GM21737 (cell line): ENCODE data around the gene CYP2E1.
A peak's percentile ranks its signal among the peaks of the same experiment; 100 is the strongest.
"Not testable (repeated sequence)": the region's sequence is repeated elsewhere in the genome, so short reads cannot be mapped to it uniquely, and the experiment has no call there.

Experiments used
- ATAC-seq: cut with Tn5 transposase; IDR thresholded peaks from one replicate; pipeline ENCODE4 v1.9.1; 2021; ENCODE audit warnings: mild to moderate bottlenecking, moderate library complexity; ENCODE audit not compliant: unreplicated experiment

The CYP2E1 gene

GRCh38 chr10:133526957-133527588 lies at the start of gene CYP2E1:
Gene CYP2E1, plus strand, starts transcription at chr10:133527363. Its CDS starts 33 bp downstream, at chr10:133527396.
- ATAC-seq, result no peak

- ATAC-seq, result no peak
These were observed 46.0 kb upstream of the CYP2E1 start for GRCh38 chr10:133481086-133481643.

GRCh38 chr10:133481657-133482056 lies 45.5 kb upstream of the CYP2E1 start:
- ATAC-seq, result no peak

- ATAC-seq, result no peak
These were observed 42.3 kb upstream of the CYP2E1 start for GRCh38 chr10:133484818-133485217.

- ATAC-seq, result no peak
These were observed 40.1 kb upstream of the CYP2E1 start for GRCh38 chr10:133487085-133487484.

- no peak for ATAC-seq
These were observed 38.8 kb upstream of the CYP2E1 start for GRCh38 chr10:133488354-133488753.

GRCh38 chr10:133489816-133490588 lies 37.2 kb upstream of the CYP2E1 start:
- ATAC-seq, result no peak

GRCh38 chr10:133493562-133493961 lies 33.6 kb upstream of the CYP2E1 start:
- ATAC-seq, result not testable (repeated sequence)

- not testable (repeated sequence) for ATAC-seq
These were observed 29.8 kb upstream of the CYP2E1 start for GRCh38 chr10:133497363-133497762.

- ATAC-seq, result not testable (repeated sequence)
These were observed 28.0 kb upstream of the CYP2E1 start for GRCh38 chr10:133499176-133499575.

- ATAC-seq, result not testable (repeated sequence)
These were observed 26.3 kb upstream of the CYP2E1 start for GRCh38 chr10:133500897-133501296.

- ATAC-seq, result no peak
These were observed 17.5 kb upstream of the CYP2E1 start for GRCh38 chr10:133509700-133510099.

- ATAC-seq, result no peak
These were observed 15.8 kb upstream of the CYP2E1 start for GRCh38 chr10:133511408-133511807.

- ATAC-seq, result no peak
These were observed 15.1 kb upstream of the CYP2E1 start for GRCh38 chr10:133511907-133512528.

GRCh38 chr10:133515471-133515870 lies 11.7 kb upstream of the CYP2E1 start:
- no peak for ATAC-seq

- ATAC-seq, result no peak
These were observed 11.1 kb upstream of the CYP2E1 start for GRCh38 chr10:133516057-133516456.

GRCh38 chr10:133518517-133518916 lies 8.6 kb upstream of the CYP2E1 start:
- ATAC-seq, result not testable (repeated sequence)

GRCh38 chr10:133520193-133520738 lies 6.9 kb upstream of the CYP2E1 start:
- peak; percentile 98 for ATAC-seq

GRCh38 chr10:133523631-133524203 lies 3.4 kb upstream of the CYP2E1 start:
- no peak for ATAC-seq

- no peak for ATAC-seq
These were observed 1.7 kb upstream of the CYP2E1 start for GRCh38 chr10:133525444-133525843.

- ATAC-seq, result no peak
These were observed 658 bp downstream of the CYP2E1 start for GRCh38 chr10:133527771-133528271.
